MM.1S (cell line): ENCODE data around the gene ACTN4.

ENCODE experiments used
- DNase-seq: peaks from one replicate; pipeline ENCODE4 v3.0.0-alpha.2; 2015
- H2AFZ ChIP-seq: fragments of 300-600 bp; sonication (generic); 2 replicates; pipeline ENCODE4 v1.6.0; 2016; ENCODE audit warnings: antibody characterized with exemption, low read length
- H3F3A ChIP-seq: fragments of 300-600 bp; sonication (generic); 2 replicates; pipeline ENCODE4 v1.6.1; 2016; ENCODE audit warnings: mild to moderate bottlenecking, antibody characterized with exemption, low read length, moderate library complexity, mixed read lengths; ENCODE audit not compliant: insufficient read depth
- H3K27ac ChIP-seq: fragments of 300-600 bp; sonication (generic); 2 replicates; pipeline ENCODE4 v1.5.1; 2016; ENCODE audit warnings: mild to moderate bottlenecking, low read length
- H3K27me3 ChIP-seq: fragments of 300-600 bp; sonication (generic); replicated peaks from 2 replicates; pipeline ENCODE4 v1.6.0; 2016; ENCODE audit warnings: low read length; ENCODE audit not compliant: insufficient read depth
- H3K36me3 ChIP-seq: fragments of 300-600 bp; sonication (generic); replicated peaks from 2 replicates; pipeline ENCODE4 v1.6.1; 2016; ENCODE audit warnings: mild to moderate bottlenecking, low read length, mixed read lengths; ENCODE audit not compliant: insufficient read depth
- H3K4me1 ChIP-seq: fragments of 300-600 bp; sonication (generic); 2 replicates; pipeline ENCODE4 v1.6.1; 2016; ENCODE audit warnings: low read length, mixed read lengths
- H3K4me2 ChIP-seq: fragments of 300-600 bp; sonication (generic); 2 replicates; pipeline ENCODE4 v1.6.0; 2016; ENCODE audit warnings: low read depth, low read length
- H3K4me3 ChIP-seq: fragments of 300-600 bp; sonication (generic); 2 replicates; pipeline ENCODE4 v1.5.1; 2016; ENCODE audit warnings: low read length, mixed read lengths
- H3K79me2 ChIP-seq: fragments of 300-600 bp; sonication (generic); 2 replicates; pipeline ENCODE4 v1.6.1; 2016; ENCODE audit warnings: mixed run types, low read length, mixed read lengths
- H3K9ac ChIP-seq: fragments of 300-600 bp; sonication (generic); 2 replicates; pipeline ENCODE4 v1.6.1; 2016; ENCODE audit warnings: low read length, mixed read lengths
- H3K9me2 ChIP-seq: fragments of 300-600 bp; sonication (generic); replicated peaks from 2 replicates; pipeline ENCODE4 v1.6.1; 2016; ENCODE audit warnings: mild to moderate bottlenecking, low read length, mixed read lengths; ENCODE audit not compliant: insufficient read depth
- H3K9me3 ChIP-seq: fragments of 300-600 bp; sonication (generic); replicated peaks from 2 replicates; pipeline ENCODE4 v1.6.1; 2016; ENCODE audit warnings: mild to moderate bottlenecking, low read length, mixed read lengths; ENCODE audit not compliant: insufficient read depth
- H4K20me1 ChIP-seq: fragments of 300-600 bp; sonication (generic); 2 replicates; pipeline ENCODE4 v1.6.1; 2016; ENCODE audit warnings: mild to moderate bottlenecking, low read length, moderate library complexity, mixed read lengths; ENCODE audit not compliant: insufficient read depth
- EZH2 ChIP-seq: fragments of 300-600 bp; sonication (generic); optimal IDR thresholded peaks from 2 replicates; pipeline ENCODE3; 2017; ENCODE audit warnings: low read depth, mild to moderate bottlenecking, antibody characterized with exemption, low read length, mixed read lengths
- EZH2phosphoT487 ChIP-seq: fragments of 300-600 bp; sonication (generic); IDR thresholded peaks from 2 replicates; pipeline ENCODE4 v1.6.1; 2018; ENCODE audit warnings: antibody characterized with exemption, low read length
- TF ChIP-seq, protein P1 (sequence below): fragments of 300-600 bp; sonication (generic); IDR thresholded peaks from 2 replicates; pipeline ENCODE4 v1.5.1; 2016; ENCODE audit warnings: antibody characterized with exemption, low read length, mixed read lengths

Gene ACTN4

DNA sequence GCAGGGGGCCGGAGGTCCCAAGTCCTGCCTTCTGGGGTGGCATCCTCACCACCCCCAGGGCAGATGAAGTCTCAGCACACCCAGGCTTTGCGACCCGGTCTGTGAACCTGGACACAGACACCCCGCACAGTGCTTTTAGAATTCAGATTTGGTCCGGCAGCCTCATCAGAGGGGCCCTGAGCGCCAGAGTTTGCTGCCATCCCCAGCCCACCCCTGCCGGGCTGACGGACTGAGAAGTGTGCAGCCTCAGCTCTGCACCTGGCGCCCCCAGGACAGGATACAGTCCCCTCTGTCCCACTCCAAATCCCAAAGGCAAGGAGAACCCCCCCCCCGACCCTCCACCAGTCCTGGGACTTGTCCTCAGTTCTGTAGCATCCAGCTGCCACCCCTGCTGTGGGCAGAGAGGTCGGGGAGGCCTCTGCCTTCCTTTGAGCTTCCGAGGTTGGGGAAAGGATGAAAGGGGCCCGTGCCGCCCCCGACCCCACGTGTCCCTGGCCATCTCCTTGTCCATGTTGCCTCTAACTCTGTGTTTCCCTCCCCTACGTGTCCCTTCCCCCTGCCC lies 79.9 kb downstream of the ACTN4 start:
- Histone ChIP-seq H3K9me2 (no peaks in the 10 kb centered on the region), H3K27ac (no peak overlapping the region), H3K4me1 (no peaks in the 10 kb centered on the region), H3K36me3 (no peaks in the 10 kb centered on the region; the same call in 1 of the 2 replicates), H3K9me3 (no peaks in the 10 kb centered on the region), H3K4me2 (no peak overlapping the region), H4K20me1 (no peaks in the 10 kb centered on the region), H3K9ac (no peak overlapping the region), H3K27me3 (no peaks in the 10 kb centered on the region), H2AFZ (no peak overlapping the region), H3K4me3 (no peak overlapping the region), H3F3A (peaks cover 9% of the 10 kb centered on the region; the same call in 1 of the 2 replicates), H3K79me2 (no peaks in the 10 kb centered on the region)
- no peak for DNase-seq
- TF ChIP-seq, protein P1, sequence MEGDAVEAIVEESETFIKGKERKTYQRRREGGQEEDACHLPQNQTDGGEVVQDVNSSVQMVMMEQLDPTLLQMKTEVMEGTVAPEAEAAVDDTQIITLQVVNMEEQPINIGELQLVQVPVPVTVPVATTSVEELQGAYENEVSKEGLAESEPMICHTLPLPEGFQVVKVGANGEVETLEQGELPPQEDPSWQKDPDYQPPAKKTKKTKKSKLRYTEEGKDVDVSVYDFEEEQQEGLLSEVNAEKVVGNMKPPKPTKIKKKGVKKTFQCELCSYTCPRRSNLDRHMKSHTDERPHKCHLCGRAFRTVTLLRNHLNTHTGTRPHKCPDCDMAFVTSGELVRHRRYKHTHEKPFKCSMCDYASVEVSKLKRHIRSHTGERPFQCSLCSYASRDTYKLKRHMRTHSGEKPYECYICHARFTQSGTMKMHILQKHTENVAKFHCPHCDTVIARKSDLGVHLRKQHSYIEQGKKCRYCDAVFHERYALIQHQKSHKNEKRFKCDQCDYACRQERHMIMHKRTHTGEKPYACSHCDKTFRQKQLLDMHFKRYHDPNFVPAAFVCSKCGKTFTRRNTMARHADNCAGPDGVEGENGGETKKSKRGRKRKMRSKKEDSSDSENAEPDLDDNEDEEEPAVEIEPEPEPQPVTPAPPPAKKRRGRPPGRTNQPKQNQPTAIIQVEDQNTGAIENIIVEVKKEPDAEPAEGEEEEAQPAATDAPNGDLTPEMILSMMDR: no peak
- TF ChIP-seq EZH2 (no peak), EZH2phosphoT487 (no peak)

DNA sequence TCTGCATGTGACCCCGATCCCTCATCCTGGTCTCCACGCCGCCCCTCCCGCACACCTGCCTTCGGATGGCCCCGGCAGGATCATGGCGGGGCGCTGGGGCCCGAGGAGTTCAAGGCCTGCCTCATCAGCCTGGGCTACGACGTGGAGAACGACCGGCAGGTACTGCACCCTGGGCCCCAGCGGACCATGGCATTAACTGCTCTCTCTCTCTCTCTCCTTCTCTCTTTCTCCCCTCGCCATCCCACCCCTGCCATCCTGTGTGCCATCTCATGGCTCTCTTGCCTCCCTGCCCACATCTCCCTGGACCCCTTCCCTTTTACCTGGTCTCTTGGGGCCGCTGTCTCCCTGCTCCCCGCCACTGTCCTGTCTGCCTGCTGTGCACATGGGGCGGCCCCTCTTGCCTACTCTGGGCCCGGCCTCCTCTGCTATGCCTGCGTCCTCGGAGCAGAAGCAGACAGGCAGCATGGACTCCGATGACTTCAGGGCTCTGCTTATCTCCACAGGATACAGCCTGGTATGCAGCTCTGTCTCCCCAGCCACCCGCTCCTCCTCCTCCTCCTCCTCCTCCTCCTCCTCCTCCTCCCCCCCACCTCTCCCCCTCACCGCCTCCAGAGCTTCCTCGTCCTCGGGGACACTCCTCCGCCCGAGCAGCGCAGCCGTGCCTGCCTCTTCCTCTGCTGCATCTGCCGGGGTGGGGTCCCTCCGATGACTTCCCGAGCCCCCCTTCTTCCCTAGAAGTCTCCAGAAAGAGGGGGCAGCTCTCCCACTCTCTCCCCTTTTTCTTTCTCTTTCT lies 80.6 kb downstream of the ACTN4 start:
- Histone ChIP-seq H3K9me3 (no peaks in the 10 kb centered on the region), H3K27me3 (no peaks in the 10 kb centered on the region), H3K79me2 (no peaks in the 10 kb centered on the region), H3K9ac (no peak overlapping the region), H4K20me1 (no peaks in the 10 kb centered on the region), H3K27ac (no peak overlapping the region), H3K36me3 (no peaks in the 10 kb centered on the region; the same call in 1 of the 2 replicates), H3K4me3 (no peak overlapping the region), H3K4me2 (no peak overlapping the region), H2AFZ (no peak overlapping the region), H3K4me1 (no peaks in the 10 kb centered on the region), H3K9me2 (no peaks in the 10 kb centered on the region), H3F3A (peaks cover 9% of the 10 kb centered on the region)
- TF ChIP-seq EZH2 (no peak), EZH2phosphoT487 (no peak)
- TF ChIP-seq, protein P1: no peak
- DNase-seq: no peak

DNA sequence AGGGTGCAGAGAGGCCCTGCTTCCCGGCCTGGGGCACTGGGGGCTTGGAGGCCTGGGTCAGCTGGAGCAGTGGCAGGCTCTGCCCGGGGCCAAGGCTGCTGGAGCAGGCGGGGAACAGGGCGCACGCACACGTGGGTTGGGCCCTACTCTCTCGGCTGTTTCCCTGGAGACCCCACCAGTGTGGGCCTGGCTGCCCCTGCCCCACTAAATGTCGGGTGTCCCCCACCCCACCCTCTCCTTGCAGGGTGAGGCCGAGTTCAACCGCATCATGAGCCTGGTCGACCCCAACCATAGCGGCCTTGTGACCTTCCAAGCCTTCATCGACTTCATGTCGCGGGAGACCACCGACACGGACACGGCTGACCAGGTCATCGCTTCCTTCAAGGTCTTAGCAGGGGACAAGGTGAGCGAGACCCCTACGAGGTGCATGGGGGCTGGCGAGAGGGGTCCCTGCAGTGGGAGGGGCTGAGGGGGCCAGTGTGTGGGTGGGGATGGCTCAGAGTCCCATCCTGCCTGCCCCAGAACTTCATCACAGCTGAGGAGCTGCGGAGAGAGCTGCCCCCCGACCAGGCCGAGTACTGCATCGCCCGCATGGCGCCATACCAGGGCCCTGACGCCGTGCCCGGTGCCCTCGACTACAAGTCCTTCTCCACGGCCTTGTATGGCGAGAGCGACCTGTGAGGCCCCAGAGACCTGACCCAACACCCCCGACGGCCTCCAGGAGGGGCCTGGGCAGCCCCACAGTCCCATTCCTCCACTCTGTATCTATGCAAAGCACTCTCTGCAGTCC lies 81.5 kb downstream of the ACTN4 start:
- no peak overlapping the region for H3K9ac ChIP-seq
- H3K36me3 ChIP-seq: no peaks in the 10 kb centered on the region; the same call in 1 of the 2 replicates
- no peak overlapping the region for H2AFZ ChIP-seq
- no peak overlapping the region for H3K4me3 ChIP-seq
- H3K79me2 ChIP-seq: no peaks in the 10 kb centered on the region
- DNase-seq: no peak
- H3K27me3 ChIP-seq: no peaks in the 10 kb centered on the region
- no peaks in the 10 kb centered on the region for H4K20me1 ChIP-seq
- no peak overlapping the region for H3K27ac ChIP-seq
- H3K9me2 ChIP-seq: no peaks in the 10 kb centered on the region
- H3F3A ChIP-seq: peaks cover 11% of the 10 kb centered on the region
- no peak for TF ChIP-seq EZH2
- no peak for TF ChIP-seq EZH2phosphoT487
- TF ChIP-seq, protein P1: no peak
- no peak overlapping the region for H3K4me2 ChIP-seq
- H3K4me1 ChIP-seq: peaks cover 7% of the 10 kb centered on the region
- H3K9me3 ChIP-seq: no peaks in the 10 kb centered on the region
